Adrenal gland (tissue), 12 donors: ENCODE measurements around the gene TUT4. TPM values are rescaled to one million over a fixed set of nuclear protein-coding genes. Genes with fewer than 3 reads are reported as not detected.

Experiments
- DNase-seq, 7 donors: peaks; one replicate each; pipeline ENCODE4 v3.0.0-alpha.2; 2019 to 2020
- H3K27ac ChIP-seq, 5 donors: fragments of 200-600 bp; sonication (generic) in 4 of 5; 1 replicate in 3 of 5; 2 replicates in 2 of 5; pipeline versions ENCODE4 v1.5.1 to v1.8.0; 2016 to 2020; ENCODE audit warnings: mild to moderate bottlenecking in 1 of 5
- H3K27me3 ChIP-seq: fragments of 200-600 bp; 2 replicates; pipeline ENCODE4 v1.8.0; 2021
- H3K36me3 ChIP-seq, 2 donors: fragments of 200-600 bp; replicated peaks in 1 of 2; 1 replicate in 1 of 2; 2 replicates in 1 of 2; pipeline versions ENCODE4 v1.5.1 to v1.8.0; 2018 to 2022
- H3K4me1 ChIP-seq, 2 donors: fragments of 200-600 bp; replicated peaks in 1 of 2; 1 replicate in 1 of 2; 2 replicates in 1 of 2; pipeline versions ENCODE4 v1.5.1 to v1.8.0; 2018 to 2021
- H3K4me3 ChIP-seq, 4 donors: fragments of 200-600 bp; sonication (generic) in 3 of 4; one replicate each; pipeline ENCODE4 v1.5.1; 2016 to 2018
- H3K9me3 ChIP-seq, 3 donors: fragments of 200-600 bp; sonication (generic) in 1 of 3; replicated peaks in 1 of 3; 1 replicate in 2 of 3; 2 replicates in 1 of 3; pipeline versions ENCODE4 v1.5.1 to v1.8.0; 2016 to 2021
- CTCF ChIP-seq, 6 experiments: fragments of 450-650 bp in 4 of 6; fragments of 200-600 bp in 2 of 6; sonication (generic) in 1 of 6; IDR thresholded peaks; 1 replicate in 5 of 6; 2 replicates in 1 of 6; pipeline versions ENCODE4 v1.5.1 to v1.8.0; 2016 to 2021; ENCODE audit warnings: antibody characterized with exemption in 6 of 6, mild to moderate bottlenecking in 2 of 6, moderate library complexity in 1 of 6
- POLR2A ChIP-seq, 2 donors: fragments of 450-650 bp; IDR thresholded peaks; one replicate each; pipeline ENCODE4 v1.6.1; 2017; ENCODE audit warnings: antibody characterized with exemption in 2 of 2, mild to moderate bottlenecking in 2 of 2, moderate library complexity in 1 of 2
- WGBS, 4 donors: extraction: QIAGEN DNeasy Blood & Tissue Kit in 2 of 4; methylation state at CpG; one replicate each; pipeline versions ENCODE4 v1.1.5 to v1.1.7; 2013 to 2017; 5-methylcytosine and 5-hydroxymethylcytosine counted together
- intact Hi-C, 2 donors: fragments of 100-400 bp; cut with DNase I; formaldehyde crosslinking; loops; one replicate each; pipeline versions ENCODE4 v1.14.1 to v1.15.0; 2022 to 2023
- polyA plus RNA-seq, 3 donors: library from polyadenylated mRNA; stranded (reverse); fragments of 200-250 nt in 2 of 3; fragments of 350-450 nt in 1 of 3; fragmentation: Illumina TruSeq in 1 of 3; extraction: RNeasy Lipid Tissue Mini Kit (QIAGEN cat#74804) in 1 of 3; gene quantifications; one replicate each; pipeline ENCODE4 v1.2.3, GENCODE V29; 2013 to 2014
- total RNA-seq, 9 donors: library from RNA; depleted of rRNA in 4 of 9; stranded (reverse); fragments of >200 nt in 4 of 9; fragments of 120-200 nt in 1 of 9; fragmentation: NEBNext Ultra II Directional in 1 of 9; extraction: Animal tissue kit (Norgen Biotek cat#: 25700) in 1 of 9; gene quantifications; one replicate each; pipeline versions ENCODE4 v1.1.0 to v1.2.4, GENCODE V29; 2013 to 2023
- donor health status: healthy with polysubstance abuse.
- donor health status: Bipolar disorder and iron deficiency.
- donor health status: DM: yes; HTN: yes; CAD: no.
- donor health status: DM: no; HTN: no; CAD: no.
- donor health status: DM: no; HTN: no; CAD: no.
- donor health status: DM: yes; HTN: yes; CAD: no.

TUT4 gene
- total and polyA plus RNA-seq, 12 donors = 29.7 to 80.9 (median 66.1) TPM

DNA sequence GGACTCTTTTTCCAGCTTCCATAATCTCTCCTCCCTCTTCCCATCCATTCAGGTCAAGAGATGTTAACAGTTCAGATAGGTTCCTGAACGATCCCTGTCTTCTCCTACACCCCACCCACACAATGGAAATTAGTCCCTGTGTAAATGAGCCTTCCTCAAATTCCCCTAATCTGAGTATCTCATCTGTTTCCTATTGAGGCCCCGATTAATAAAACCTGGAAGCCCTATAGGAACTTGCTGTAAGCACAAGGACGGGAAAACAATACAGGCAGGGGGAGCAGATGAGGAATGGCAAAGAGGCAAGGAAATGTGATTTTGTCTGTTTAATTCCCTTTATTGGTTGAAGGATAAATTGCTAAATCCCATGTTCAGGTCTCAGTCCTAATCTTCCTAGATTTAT is 42.2 kb upstream of the TUT4 start:
- H3K27ac ChIP-seq = no peak overlapping the region
- DNase-seq = no peak
- 47 to 58% (median 57%) methylated on average over 3 of the region's 3 CpGs for WGBS, 4 donors
- H3K36me3 ChIP-seq = no peaks in the 10 kb centered on the region
- H3K4me3 ChIP-seq = no peak overlapping the region
- no peaks in the 10 kb centered on the region for H3K27me3 ChIP-seq
- no peaks in the 10 kb centered on the region for H3K9me3 ChIP-seq
- TF ChIP-seq POLR2A (IDR thresholded peaks at IDR 0.05) (no peak), CTCF (IDR thresholded peaks at IDR 0.05) (no peak)
- no peaks in the 10 kb centered on the region for H3K4me1 ChIP-seq
- intact Hi-C loops = no loop called here

DNA sequence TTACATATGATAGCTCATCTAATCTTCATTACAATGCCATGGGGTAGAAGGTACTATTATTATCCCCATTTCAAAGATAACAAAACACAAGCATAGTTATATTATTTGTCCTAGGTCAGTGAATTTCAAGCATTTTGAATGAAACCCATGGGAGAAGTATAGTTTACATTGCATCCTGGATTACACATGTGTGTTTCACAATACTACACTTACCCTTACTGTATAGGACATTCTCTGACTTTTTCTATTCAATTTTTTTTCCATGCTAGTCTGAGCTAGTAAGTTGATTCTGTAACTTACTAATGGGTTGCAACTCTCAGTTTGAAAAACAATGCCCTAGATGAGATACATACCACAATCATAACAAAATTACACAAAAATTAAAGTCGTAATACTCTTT is 40.6 kb upstream of the TUT4 start:
- TF ChIP-seq POLR2A (IDR thresholded peaks at IDR 0.05) = no peak
- TF ChIP-seq CTCF (IDR thresholded peaks at IDR 0.05) = no peak
- no peaks in the 10 kb centered on the region for H3K27me3 ChIP-seq
- 89 to 100% (median 91%) methylated on average over 1 of the region's 1 CpG for WGBS, 4 donors

GRCh38 chr1:52592637-52593323 is 39.9 kb upstream of the TUT4 start:
- Histone ChIP-seq H3K4me3 (no peak overlapping the region), H3K4me1 (no peaks in the 10 kb centered on the region), H3K9me3 (no peaks in the 10 kb centered on the region), H3K36me3 (no peaks in the 10 kb centered on the region), H3K27ac (no peak overlapping the region), H3K27me3 (no peaks in the 10 kb centered on the region)
- WGBS, 4 donors = 81 to 89% (median 85%) methylated on average over 5 of the region's 5 CpGs
- no peak for TF ChIP-seq CTCF (IDR thresholded peaks at IDR 0.05)
- TF ChIP-seq POLR2A (IDR thresholded peaks at IDR 0.05) = no peak
- intact Hi-C loops = no loop called here
- no peak for DNase-seq

More for the DNA sequence above, 40.6 kb upstream of the TUT4 start:
- no peak overlapping the region for H3K27ac ChIP-seq
- no peaks in the 10 kb centered on the region for H3K36me3 ChIP-seq
- H3K9me3 ChIP-seq = no peaks in the 10 kb centered on the region
- no peak overlapping the region for H3K4me3 ChIP-seq
- intact Hi-C loops = no loop called here
- DNase-seq = no peak
- no peaks in the 10 kb centered on the region for H3K4me1 ChIP-seq

- intact Hi-C loops = no loop called here
- Histone ChIP-seq H3K4me3 (no peak overlapping the region), H3K27me3 (no peaks in the 10 kb centered on the region), H3K4me1 (no peaks in the 10 kb centered on the region), H3K9me3 (no peaks in the 10 kb centered on the region), H3K36me3 (no peaks in the 10 kb centered on the region), H3K27ac (no peak overlapping the region)
- no peak for TF ChIP-seq CTCF (IDR thresholded peaks at IDR 0.05)
- no peak for TF ChIP-seq POLR2A (IDR thresholded peaks at IDR 0.05)
- no peak for DNase-seq
- 54 to 61% (median 60%) methylated on average over 6 of the region's 6 CpGs for WGBS, 4 donors
These were observed 37.4 kb upstream of the TUT4 start for GRCh38 chr1:52590266-52590665.
